GM12872 (cell line): Measurements from ENCODE around the gene SLC7A6.

ENCODE experiments used
- CTCF ChIP-seq: IDR thresholded peaks from 3 replicates; pipeline ENCODE4 v1.5.1; 2011; ENCODE audit warnings: low read depth, mild to moderate bottlenecking, low read length, moderate library complexity; ENCODE audit not compliant: insufficient read depth

SLC7A6 gene

DNA sequence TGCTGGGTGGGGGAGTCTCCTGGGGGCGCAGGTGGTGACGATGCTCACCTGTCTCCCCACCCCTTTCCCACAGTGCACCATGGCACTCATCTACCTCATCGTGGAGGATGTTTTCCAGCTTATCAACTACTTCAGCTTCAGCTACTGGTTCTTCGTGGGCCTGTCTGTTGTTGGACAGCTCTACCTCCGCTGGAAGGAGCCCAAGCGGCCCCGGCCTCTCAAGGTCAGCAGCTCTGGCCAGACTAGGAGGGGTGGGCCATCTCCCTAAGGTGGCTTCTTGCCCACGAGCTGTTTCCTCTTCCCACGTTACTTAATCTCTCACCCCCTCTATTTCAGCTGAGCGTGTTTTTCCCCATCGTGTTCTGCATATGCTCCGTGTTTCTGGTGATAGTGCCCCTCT is 32.0 kb downstream of the SLC7A6 start:
- no peak for TF ChIP-seq CTCF

DNA sequence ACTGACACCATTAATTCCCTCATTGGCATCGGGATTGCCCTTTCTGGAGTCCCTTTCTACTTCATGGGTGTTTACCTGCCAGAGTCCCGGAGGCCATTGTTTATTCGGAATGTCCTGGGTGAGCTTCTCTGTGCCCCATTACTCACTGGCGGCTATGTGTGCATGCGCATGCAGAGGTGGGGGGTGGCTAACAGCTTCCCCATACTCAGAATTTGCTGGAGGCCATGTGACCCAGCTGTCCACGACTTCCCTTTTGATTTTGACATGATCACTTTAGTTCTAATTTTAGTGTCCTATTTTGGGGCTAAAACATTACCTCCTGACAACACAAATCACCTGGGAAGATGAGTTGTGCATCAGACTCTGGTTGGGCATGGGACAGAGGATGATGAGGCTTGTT is 32.4 kb downstream of the SLC7A6 start:
- TF ChIP-seq CTCF = no peak

DNA sequence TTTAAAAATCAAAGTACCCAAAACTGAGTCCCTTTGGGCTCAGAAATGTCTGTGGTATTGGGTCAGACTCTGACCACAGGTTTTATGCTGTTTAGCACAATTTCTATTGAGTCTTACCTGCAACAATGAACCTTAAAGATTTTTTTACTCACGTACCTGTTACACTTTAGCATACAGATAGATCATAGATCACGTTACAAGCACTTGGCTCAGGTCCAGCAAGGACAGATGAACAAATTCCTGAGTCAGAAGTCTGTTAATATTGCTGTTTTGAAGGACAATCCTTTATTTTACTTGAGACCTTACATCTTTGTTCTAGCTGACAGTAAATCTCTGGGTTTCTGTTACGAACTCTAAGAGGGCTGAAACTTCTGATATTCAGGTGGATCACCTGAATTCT is 33.6 kb downstream of the SLC7A6 start:
- no peak for TF ChIP-seq CTCF

DNA sequence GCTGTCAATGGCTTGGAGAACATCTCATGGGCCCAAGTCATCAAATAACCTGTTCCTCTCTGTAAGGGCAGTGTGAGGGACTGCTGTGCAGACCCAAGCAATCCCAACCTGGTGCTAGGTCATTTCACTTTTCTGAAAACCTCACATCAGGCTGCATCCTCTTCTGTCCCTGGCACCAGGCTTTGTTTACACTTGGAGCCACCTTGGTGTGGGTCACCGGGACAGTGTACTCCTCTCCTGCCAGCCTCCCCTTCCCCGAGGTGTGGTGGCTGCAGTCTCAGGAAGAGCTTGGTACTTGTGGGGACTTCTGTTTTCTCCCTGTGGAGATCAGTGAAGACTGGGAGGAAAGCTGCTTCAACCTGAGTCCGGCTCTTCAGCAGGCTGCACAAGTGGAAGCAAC is 34.0 kb downstream of the SLC7A6 start:
- no peak for TF ChIP-seq CTCF

DNA sequence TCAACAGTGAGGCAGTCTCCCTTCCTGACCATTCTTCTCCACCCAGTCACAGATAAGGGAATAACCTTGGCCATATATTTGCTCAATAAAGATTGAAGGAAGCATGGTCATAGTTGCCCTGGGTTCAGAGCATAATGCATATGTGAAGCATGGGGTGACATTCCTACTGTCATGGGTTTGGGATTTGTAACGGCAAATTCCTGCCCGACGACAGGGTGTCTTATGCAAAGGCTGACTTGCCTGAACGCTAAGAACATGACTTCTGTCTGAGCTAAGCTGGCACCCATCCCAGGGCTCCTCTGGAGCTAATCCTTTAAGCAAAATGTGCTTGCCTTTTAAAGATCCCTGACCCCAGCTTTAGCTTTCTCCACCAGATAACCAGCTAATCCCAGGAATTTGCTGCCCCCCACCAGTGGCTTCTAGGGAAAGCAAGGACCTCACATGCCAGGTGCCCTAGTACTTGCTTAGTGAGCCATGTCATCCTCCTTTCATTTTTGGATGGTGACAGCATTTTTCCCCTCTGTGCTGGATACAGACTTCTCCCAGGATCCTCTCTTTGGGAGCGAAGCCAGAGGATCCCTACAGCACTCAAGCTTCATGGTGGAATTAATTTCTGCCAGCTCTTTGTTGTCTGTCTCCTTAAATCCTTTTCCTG is 34.7 kb downstream of the SLC7A6 start:
- TF ChIP-seq CTCF = no peak

DNA sequence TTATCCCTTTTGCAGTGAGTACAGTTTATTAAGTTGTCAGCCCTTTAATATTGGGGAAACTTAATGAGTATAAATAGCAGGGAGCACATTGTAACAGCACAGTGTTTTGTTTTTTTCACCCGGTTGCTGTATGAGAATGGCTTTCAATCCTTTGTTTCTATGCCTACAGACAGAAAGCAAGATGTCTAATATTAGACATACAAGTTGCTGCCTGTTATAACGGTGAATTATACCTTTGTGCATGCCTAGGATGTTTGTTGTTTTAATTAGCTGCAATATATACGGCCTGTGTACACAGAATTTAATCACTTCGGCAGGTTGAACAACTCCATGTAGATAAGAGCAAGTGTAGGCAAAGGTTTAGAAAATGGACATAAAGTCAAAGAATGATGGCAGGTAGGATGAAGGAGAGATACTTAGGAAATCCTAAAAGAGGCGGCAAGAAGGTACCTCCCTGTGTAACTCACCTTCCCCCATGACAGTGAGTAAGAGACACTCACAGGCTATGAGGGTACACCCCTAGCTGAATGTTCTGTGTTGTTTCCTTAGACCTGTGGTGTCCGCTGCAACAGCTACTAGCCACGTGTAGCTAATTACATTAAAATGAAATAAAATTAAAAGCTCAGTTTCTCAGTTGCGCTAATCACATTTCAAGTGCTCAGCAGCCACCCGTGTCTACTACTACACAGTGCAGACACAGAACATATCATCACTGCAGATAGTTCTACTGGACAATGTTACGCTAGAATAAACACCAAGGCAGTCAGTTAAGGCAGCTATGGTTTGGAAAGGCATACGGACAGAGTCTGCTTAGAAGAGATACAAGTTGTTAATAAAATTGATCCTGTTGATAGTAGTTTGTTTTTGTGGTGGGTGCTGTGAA is 35.5 kb downstream of the SLC7A6 start:
- no peak for TF ChIP-seq CTCF

- TF ChIP-seq CTCF = no peak
Measured at GRCh38 chr16:68300734-68301459, 36.6 kb downstream of the SLC7A6 start.
